HEK293 (cell line): ENCODE results near the gene ARID3B.

Experiments
- CTCF ChIA-PET: fragments of 350-600 bp; formaldehyde crosslinking; extraction: SDS; loops from one replicate; lab custom pipeline; 2021; ENCODE audit warnings: antibody characterized with exemption; lab: Yijun Ruan, JAX
- POLR2A ChIA-PET: fragments of 300-600 bp; formaldehyde crosslinking; extraction: SDS; loops from one replicate; lab custom pipeline; 2020; ENCODE audit warnings: antibody characterized with exemption, inconsistent platforms; lab: Yijun Ruan, JAX
- H3K27ac ChIP-seq: fragments of 200-500 bp; sonication (Bioruptor generic); 2 replicates; pipeline ENCODE4 v1.5.1; 2014; ENCODE audit warnings: low read depth, low read length, control low read depth, inconsistent platforms; ENCODE audit errors: extremely low read depth
- H3K36me3 ChIP-seq, 2 experiments: fragments of 200-500 bp in 1 of 2; sonication (Bioruptor generic) in 1 of 2; 1 replicate in 1 of 2; 2 replicates in 1 of 2; pipeline ENCODE4 v1.5.1; 2014 to 2017; ENCODE audit warnings: inconsistent platforms in 2 of 2, low read length in 2 of 2; ENCODE audit not compliant: control insufficient read depth in 2 of 2, insufficient read depth in 1 of 2
- H3K4me1 ChIP-seq: fragments of 200-500 bp; sonication (Bioruptor generic); 2 replicates; pipeline ENCODE4 v1.5.1; 2014; ENCODE audit warnings: mild to moderate bottlenecking, low read length, inconsistent platforms; ENCODE audit not compliant: control insufficient read depth, insufficient read depth
- H3K4me3 ChIP-seq: 2 replicates; pipeline ENCODE4 v1.5.1; 2011; ENCODE audit warnings: low read depth, mild to moderate bottlenecking, control low read depth, low read length, moderate library complexity
- H3K9me3 ChIP-seq: fragments of 200-500 bp; sonication (Bioruptor generic); 2 replicates; pipeline ENCODE4 v1.5.1; 2014; ENCODE audit warnings: low read depth, low read length, inconsistent platforms; ENCODE audit not compliant: control insufficient read depth, insufficient read depth
- BCL11B ChIP-seq: fragments of 450-650 bp; formaldehyde crosslinking; IDR thresholded peaks from 2 replicates; pipeline ENCODE4 v1.5.1; 2016; ENCODE audit warnings: low read depth, missing biosample characterization, missing genetic modification characterization
- GLIS1 ChIP-seq: fragments of 450-650 bp; formaldehyde crosslinking; IDR thresholded peaks from 2 replicates; pipeline ENCODE4 v1.5.1; 2016; ENCODE audit warnings: missing biosample characterization, missing genetic modification characterization
- KLF8 ChIP-seq: fragments of 450-650 bp; formaldehyde crosslinking; IDR thresholded peaks from 2 replicates; pipeline ENCODE4 v1.5.1; 2016; ENCODE audit warnings: missing biosample characterization, missing genetic modification characterization
- MEIS1 ChIP-seq: sonication (generic); formaldehyde crosslinking; IDR thresholded peaks from 2 replicates; pipeline ENCODE4 v1.8.1; 2022; ENCODE audit warnings: missing genetic modification reagents, mild to moderate bottlenecking, borderline replicate concordance
- PATZ1 ChIP-seq: fragments of 450-650 bp; formaldehyde crosslinking; IDR thresholded peaks from 2 replicates; pipeline ENCODE4 v1.5.1; 2016; ENCODE audit warnings: missing biosample characterization, missing genetic modification characterization
- PRDM10 ChIP-seq: fragments of 450-650 bp; formaldehyde crosslinking; IDR thresholded peaks from 2 replicates; pipeline ENCODE4 v1.5.1; 2016; ENCODE audit warnings: missing biosample characterization, missing genetic modification characterization
- SP7 ChIP-seq: fragments of 450-650 bp; formaldehyde crosslinking; IDR thresholded peaks from 2 replicates; pipeline ENCODE4 v1.5.1; 2016; ENCODE audit warnings: missing biosample characterization, missing genetic modification characterization
- ZNF184 ChIP-seq: fragments of 450-650 bp; IDR thresholded peaks from 2 replicates; pipeline ENCODE4 v1.5.1; 2018; ENCODE audit warnings: missing biosample characterization, mild to moderate bottlenecking, missing genetic modification characterization
- ZNF223 ChIP-seq: fragments of 450-650 bp; formaldehyde crosslinking; IDR thresholded peaks from 2 replicates; pipeline ENCODE4 v1.5.1; 2016; ENCODE audit warnings: missing biosample characterization, missing genetic modification characterization
- ZNF239 ChIP-seq: fragments of 450-650 bp; formaldehyde crosslinking; IDR thresholded peaks from 2 replicates; pipeline ENCODE4 v1.5.1; 2016; ENCODE audit warnings: missing biosample characterization, missing genetic modification characterization
- ZNF280D ChIP-seq: fragments of 450-650 bp; formaldehyde crosslinking; IDR thresholded peaks from 2 replicates; pipeline ENCODE4 v1.5.1; 2016; ENCODE audit warnings: missing biosample characterization, missing genetic modification characterization
- ZNF362 ChIP-seq: fragments of 450-650 bp; formaldehyde crosslinking; IDR thresholded peaks from 2 replicates; pipeline ENCODE4 v1.5.1; 2016; ENCODE audit warnings: missing biosample characterization, missing genetic modification characterization
- ZNF391 ChIP-seq: fragments of 450-650 bp; formaldehyde crosslinking; IDR thresholded peaks from 2 replicates; pipeline ENCODE4 v1.5.1; 2016; ENCODE audit warnings: low read depth, missing biosample characterization, missing genetic modification characterization, borderline replicate concordance
- ZNF510 ChIP-seq: fragments of 450-650 bp; formaldehyde crosslinking; IDR thresholded peaks from 2 replicates; pipeline ENCODE4 v1.5.1; 2018; ENCODE audit warnings: mild to moderate bottlenecking, missing genetic modification characterization, missing biosample characterization; ENCODE audit not compliant: insufficient replicate concordance
- ZNF596 ChIP-seq: fragments of 450-650 bp; IDR thresholded peaks from 2 replicates; pipeline ENCODE4 v1.5.0; 2018; ENCODE audit warnings: missing biosample characterization, mild to moderate bottlenecking, missing genetic modification characterization, moderate library complexity
- ZNF776 ChIP-seq: fragments of 450-650 bp; formaldehyde crosslinking; IDR thresholded peaks from 2 replicates; pipeline ENCODE4 v1.5.0; 2017; ENCODE audit warnings: missing biosample characterization, missing genetic modification characterization, borderline replicate concordance
- ZSCAN18 ChIP-seq: fragments of 450-650 bp; formaldehyde crosslinking; IDR thresholded peaks from 2 replicates; pipeline ENCODE4 v1.5.1; 2016; ENCODE audit warnings: missing biosample characterization, missing genetic modification characterization

ARID3B gene

GRCh38 chr15:74525945-74526344 is 15.1 kb upstream of the ARID3B start:
- H3K4me1 ChIP-seq, result peaks cover 3% of the 10 kb centered on the region
- H3K27ac ChIP-seq, result no peak overlapping the region
- ChIA-PET POLR2A (interaction anchor here (1.0 kb wide), 1 partner anchor 9 kb away, joined by 6 read pairs; no protein-coding TSS in a partner anchor), CTCF (no interaction called here)
- H3K9me3 ChIP-seq, result no peaks in the 10 kb centered on the region
- TF ChIP-seq ZNF280D (tag by site-specific recombination), result no peak
- no peak for TF ChIP-seq ZNF596 (tag by site-specific recombination)
- TF ChIP-seq PATZ1 (tag by site-specific recombination), result no peak
- TF ChIP-seq ZNF391, result no peak
- TF ChIP-seq PRDM10 (tag by site-specific recombination), result 0 out of 2 replicates have a peak, but pooled peaks have one; percentile 21
- TF ChIP-seq ZNF184 (tag by site-specific recombination), result 0 out of 2 replicates have a peak, but pooled peaks have one; percentile 13
- TF ChIP-seq ZNF223 (tag by site-specific recombination), result no peak
- no peak for TF ChIP-seq ZSCAN18 (tag by site-specific recombination)
- no peak for TF ChIP-seq GLIS1
- TF ChIP-seq SP7 (tag by site-specific recombination), result peak; percentile 98
- TF ChIP-seq ZNF510 (tag by site-specific recombination), result no peak
- peak; percentile 37; the same call in 1 of the 2 replicates for TF ChIP-seq KLF8 (tag by site-specific recombination)
- no peak for TF ChIP-seq ZNF239
- no peak for TF ChIP-seq ZNF776
- no peak for TF ChIP-seq MEIS1 (CRISPR knock-in tag)
- TF ChIP-seq, all 188 proteins: peak for 4
- Histone ChIP-seq H3K36me3 (no peaks in the 10 kb centered on the region), H3K4me3 (no peak overlapping the region)

- Histone ChIP-seq H3K4me3 (no peak overlapping the region), H3K36me3 (no peaks in the 10 kb centered on the region), H3K27ac (no peak overlapping the region), H3K9me3 (no peaks in the 10 kb centered on the region), H3K4me1 (peaks cover 9% of the 10 kb centered on the region)
- CTCF ChIA-PET, result no interaction called here
- POLR2A ChIA-PET, result interaction anchor here (0.7 kb wide), 1 partner anchor 24 kb away, joined by 5 read pairs; no protein-coding TSS in a partner anchor
- TF ChIP-seq BCL11B (tag by site-specific recombination) (no peak), ZNF362 (tag by site-specific recombination) (peak; percentile 65; the same call in 1 of the 2 replicates)
Measured at GRCh38 chr15:74528876-74529275, 12.1 kb upstream of the ARID3B start.
